ENCODE results near the gene LRRIQ1.

Gene LRRIQ1

GRCh38 chr12:85029456-85029855 lies 6.7 kb upstream of the LRRIQ1 start:
- TF ChIP-seq CTCF (IDR thresholded peaks at IDR 0.05) = peak; percentile 55

GRCh38 chr12:85036733-85037132 lies 582 bp downstream of the LRRIQ1 start:
- no peak for TF ChIP-seq CTCF (IDR thresholded peaks at IDR 0.05)

GRCh38 chr12:85041395-85041794 lies 5.2 kb downstream of the LRRIQ1 start:
- TF ChIP-seq CTCF (IDR thresholded peaks at IDR 0.05) = no peak

GRCh38 chr12:85043829-85044228 lies 7.7 kb downstream of the LRRIQ1 start:
- TF ChIP-seq CTCF (IDR thresholded peaks at IDR 0.05) = no peak

- TF ChIP-seq CTCF (IDR thresholded peaks at IDR 0.05) = peak; percentile 74
Measured at GRCh38 chr12:85057370-85057963, 21.3 kb downstream of the LRRIQ1 start.

- no peak for TF ChIP-seq CTCF (IDR thresholded peaks at IDR 0.05)
Measured at GRCh38 chr12:85058339-85058738, 22.2 kb downstream of the LRRIQ1 start.

- no peak for TF ChIP-seq CTCF (IDR thresholded peaks at IDR 0.05)
Measured at GRCh38 chr12:85059594-85059993, 23.4 kb downstream of the LRRIQ1 start.

GRCh38 chr12:85060916-85061315 lies 24.8 kb downstream of the LRRIQ1 start:
- TF ChIP-seq CTCF (IDR thresholded peaks at IDR 0.05) = no peak

Measured in LNCAP (cell line).